ENCODE measurements around the gene RBFOX2.

RBFOX2 gene

GRCh38 chr22:35894464-35894878, 134.2 kb downstream of the RBFOX2 start:
- DNase-seq: peak in 1 of 5 experiments; percentile 38

GRCh38 chr22:35893698-35894097, 134.9 kb downstream of the RBFOX2 start:
- no peak for DNase-seq

- DNase-seq: no peak
These were observed 136.4 kb downstream of the RBFOX2 start for GRCh38 chr22:35892192-35892591.

GRCh38 chr22:35891442-35891841, 137.2 kb downstream of the RBFOX2 start:
- DNase-seq: no peak

GRCh38 chr22:35889071-35889470, 139.6 kb downstream of the RBFOX2 start:
- no peak for DNase-seq

GRCh38 chr22:35888181-35888870, 140.3 kb downstream of the RBFOX2 start:
- DNase-seq: no peak

- no peak for DNase-seq
These were observed 141.2 kb downstream of the RBFOX2 start for GRCh38 chr22:35887296-35887875.

- no peak for DNase-seq
These were observed 142.3 kb downstream of the RBFOX2 start for GRCh38 chr22:35886309-35886708.

- no peak for DNase-seq
These were observed 144.1 kb downstream of the RBFOX2 start for GRCh38 chr22:35884529-35884928.

GRCh38 chr22:35883031-35883620, 145.5 kb downstream of the RBFOX2 start:
- no peak for DNase-seq

GRCh38 chr22:35882211-35883030, 146.2 kb downstream of the RBFOX2 start:
- no peak for DNase-seq

- no peak for DNase-seq
These were observed 149.3 kb downstream of the RBFOX2 start for GRCh38 chr22:35879351-35879750.

- DNase-seq: peak in 1 of 5 experiments; percentile 52
These were observed 155.2 kb downstream of the RBFOX2 start for GRCh38 chr22:35873426-35873825.

- DNase-seq: no peak
These were observed 156.2 kb downstream of the RBFOX2 start for GRCh38 chr22:35872451-35872850.

- DNase-seq: no peak
These were observed 157.9 kb downstream of the RBFOX2 start for GRCh38 chr22:35870517-35871293.

- DNase-seq: no peak
These were observed 159.7 kb downstream of the RBFOX2 start for GRCh38 chr22:35868938-35869337.

- DNase-seq: no peak
These were observed 162.0 kb downstream of the RBFOX2 start for GRCh38 chr22:35866651-35867050.

GRCh38 chr22:35864545-35865165, 164.0 kb downstream of the RBFOX2 start:
- no peak for DNase-seq

GRCh38 chr22:35863432-35863831, 165.2 kb downstream of the RBFOX2 start:
- no peak for DNase-seq

GRCh38 chr22:35862697-35863096, 165.9 kb downstream of the RBFOX2 start:
- no peak for DNase-seq

GRCh38 chr22:35861451-35861850, 167.2 kb downstream of the RBFOX2 start:
- no peak for DNase-seq

GRCh38 chr22:35860837-35861236, 167.8 kb downstream of the RBFOX2 start:
- no peak for DNase-seq
